ENCODE data around the gene MS4A2.
"Not testable (repeated sequence)": the region's sequence is repeated elsewhere in the genome, so short reads cannot be mapped to it uniquely, and the experiment has no call there.

The MS4A2 gene

DNA sequence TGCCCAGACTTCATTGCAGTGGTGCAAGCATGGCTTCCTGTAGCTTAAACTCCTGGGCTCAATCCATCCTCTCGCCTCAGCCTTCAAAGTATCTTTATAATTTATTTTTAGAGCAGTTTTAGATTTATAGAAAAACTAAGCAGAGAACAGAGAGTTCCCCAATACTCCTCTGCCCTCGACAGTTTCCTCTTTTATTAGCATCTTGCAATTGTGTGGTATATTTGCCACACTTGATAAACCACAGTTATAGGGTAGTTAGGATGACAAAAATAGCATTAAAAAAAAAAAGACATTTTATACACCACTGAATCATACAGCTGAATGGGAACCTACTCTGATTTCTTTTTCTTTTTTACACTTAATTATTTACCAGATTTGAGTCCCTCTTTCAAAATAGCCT is 31.2 kb downstream of the MS4A2 start:
- ATAC-seq (ENCODE audit: low read depth) = no peak
- Mint-ChIP-seq H3K36me3 (no peaks in the 10 kb centered on the region), H3K27ac (no peak overlapping the region), H3K27me3 (peaks cover 16% of the 10 kb centered on the region), H3K9me3 (peaks cover 3% of the 10 kb centered on the region), H3K4me3 (no peak overlapping the region), H3K4me1 (no peaks in the 10 kb centered on the region)
- no peak for DNase-seq (ENCODE audit: low spot score in 2 of 2)

- Mint-ChIP-seq H3K27me3 (peaks cover 15% of the 10 kb centered on the region), H3K4me3 (no peak overlapping the region), H3K4me1 (no peaks in the 10 kb centered on the region), H3K9me3 (peaks cover 3% of the 10 kb centered on the region), H3K27ac (no peak overlapping the region), H3K36me3 (no peaks in the 10 kb centered on the region)
- DNase-seq (ENCODE audit: low spot score in 2 of 2) (no peak), ATAC-seq (ENCODE audit: low read depth) (no peak)
Observed at GRCh38 chr11:60121264-60121663, 32.8 kb downstream of the MS4A2 start.

DNA sequence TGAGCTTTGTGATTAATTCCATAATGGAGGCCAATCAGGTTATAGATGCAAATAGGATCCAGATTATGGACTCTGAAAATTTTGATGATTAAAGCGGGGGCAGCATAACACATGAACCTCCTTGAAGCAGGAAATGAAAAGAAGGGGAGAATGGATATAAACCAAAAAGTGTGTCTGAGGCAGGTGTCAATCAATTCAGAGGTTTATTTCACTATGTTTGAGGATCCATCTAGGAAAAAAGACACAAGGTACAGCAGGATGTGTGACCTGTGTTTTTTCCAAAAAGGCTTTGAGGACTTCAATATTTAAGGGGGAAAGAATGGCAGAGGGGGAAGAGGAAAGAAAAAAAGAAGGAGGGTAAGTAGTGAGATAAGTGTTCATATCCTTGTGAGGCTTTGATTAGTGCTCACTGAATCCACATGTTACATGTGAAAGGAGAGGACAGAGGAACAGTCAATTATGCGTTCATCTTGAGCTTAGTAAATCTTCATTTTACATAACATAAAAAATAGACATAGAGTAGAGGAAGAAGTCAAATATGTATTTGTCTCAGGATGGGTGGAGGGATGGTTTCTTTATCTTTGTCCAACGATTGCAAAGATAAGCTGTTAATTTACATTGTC is 34.1 kb downstream of the MS4A2 start:
- no peak for DNase-seq (ENCODE audit: low spot score in 2 of 2)
- ATAC-seq (ENCODE audit: low read depth) = no peak
- peaks cover 3% of the 10 kb centered on the region for H3K9me3 Mint-ChIP-seq

GRCh38 chr11:60124802-60125432 is 36.5 kb downstream of the MS4A2 start:
- H3K9me3 Mint-ChIP-seq = peaks cover 3% of the 10 kb centered on the region
- H3K27me3 Mint-ChIP-seq = peaks cover 11% of the 10 kb centered on the region
- no peak overlapping the region for H3K27ac Mint-ChIP-seq
- no peaks in the 10 kb centered on the region for H3K4me1 Mint-ChIP-seq
- H3K36me3 Mint-ChIP-seq = no peaks in the 10 kb centered on the region
- H3K4me3 Mint-ChIP-seq = no peak overlapping the region
- DNase-seq (ENCODE audit: low spot score in 2 of 2) = no peak
- ATAC-seq (ENCODE audit: low read depth) = no peak

More for the DNA sequence above, 34.1 kb downstream of the MS4A2 start:
- Mint-ChIP-seq H3K36me3 (no peaks in the 10 kb centered on the region), H3K27me3 (peaks cover 11% of the 10 kb centered on the region), H3K4me1 (no peaks in the 10 kb centered on the region), H3K27ac (no peak overlapping the region), H3K4me3 (no peak overlapping the region)

GRCh38 chr11:60125956-60126585 is 37.6 kb downstream of the MS4A2 start:
- Mint-ChIP-seq H3K4me1 (no peaks in the 10 kb centered on the region), H3K4me3 (no peak overlapping the region), H3K36me3 (no peaks in the 10 kb centered on the region), H3K9me3 (no peaks in the 10 kb centered on the region), H3K27me3 (peaks cover 7% of the 10 kb centered on the region), H3K27ac (no peak overlapping the region)
- ATAC-seq (ENCODE audit: low read depth) (no peak), DNase-seq (ENCODE audit: low spot score in 2 of 2) (no peak)

- H3K9me3 Mint-ChIP-seq = no peaks in the 10 kb centered on the region
- no peaks in the 10 kb centered on the region for H3K4me1 Mint-ChIP-seq
- H3K27me3 Mint-ChIP-seq = peaks cover 8% of the 10 kb centered on the region
- no peaks in the 10 kb centered on the region for H3K36me3 Mint-ChIP-seq
- ATAC-seq (ENCODE audit: low read depth) = no peak
- DNase-seq (ENCODE audit: low spot score in 2 of 2) = no peak
- H3K4me3 Mint-ChIP-seq = no peak overlapping the region
- H3K27ac Mint-ChIP-seq = no peak overlapping the region
Observed at GRCh38 chr11:60127311-60127811, 38.9 kb downstream of the MS4A2 start.

DNA sequence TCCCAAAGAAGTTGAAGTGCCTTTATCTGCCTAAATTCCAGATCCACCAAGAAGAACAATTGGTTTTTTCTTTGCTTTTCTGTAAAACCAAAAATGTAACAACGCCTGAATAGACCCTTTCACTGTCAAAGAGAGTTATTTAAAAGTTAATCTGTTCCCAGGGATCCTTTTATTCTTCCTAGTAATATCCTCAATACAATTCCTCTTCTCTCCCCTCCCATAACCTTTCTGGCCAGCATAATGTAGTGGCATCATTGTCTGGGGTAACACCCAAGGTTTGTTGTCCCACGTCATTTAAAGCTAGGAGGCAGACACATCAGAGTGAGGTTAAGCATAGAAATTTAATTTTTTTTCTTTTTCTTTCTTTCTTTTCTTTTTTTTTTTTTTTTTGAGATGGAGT is 39.9 kb downstream of the MS4A2 start:
- Mint-ChIP-seq H3K27me3 (peaks cover 8% of the 10 kb centered on the region), H3K4me1 (no peaks in the 10 kb centered on the region), H3K9me3 (peaks cover 3% of the 10 kb centered on the region), H3K36me3 (peaks cover 3% of the 10 kb centered on the region), H3K4me3 (no peak overlapping the region), H3K27ac (no peak overlapping the region)
- ATAC-seq (ENCODE audit: low read depth) (no peak), DNase-seq (ENCODE audit: low spot score in 2 of 2) (no peak)

- not testable (repeated sequence) for ATAC-seq (ENCODE audit: low read depth); H3K27ac Mint-ChIP-seq; H3K36me3 Mint-ChIP-seq; DNase-seq (ENCODE audit: low spot score in 2 of 2); H3K4me1 Mint-ChIP-seq; H3K27me3 Mint-ChIP-seq; H3K9me3 Mint-ChIP-seq; H3K4me3 Mint-ChIP-seq
Observed at GRCh38 chr11:60128866-60129265, 40.4 kb downstream of the MS4A2 start.

- no peak overlapping the region for H3K4me3 Mint-ChIP-seq
- DNase-seq (ENCODE audit: low spot score in 2 of 2) (no peak), ATAC-seq (ENCODE audit: low read depth) (no peak)
- peaks cover 11% of the 10 kb centered on the region for H3K27me3 Mint-ChIP-seq
- peaks cover 6% of the 10 kb centered on the region for H3K36me3 Mint-ChIP-seq
- peaks cover 9% of the 10 kb centered on the region for H3K9me3 Mint-ChIP-seq
- H3K4me1 Mint-ChIP-seq = no peaks in the 10 kb centered on the region
- H3K27ac Mint-ChIP-seq = no peak overlapping the region
Observed at GRCh38 chr11:60129853-60130252, 41.4 kb downstream of the MS4A2 start.

- Mint-ChIP-seq H3K4me1 (no peaks in the 10 kb centered on the region), H3K27me3 (peaks cover 11% of the 10 kb centered on the region), H3K27ac (no peak overlapping the region), H3K4me3 (no peak overlapping the region), H3K9me3 (peaks cover 9% of the 10 kb centered on the region), H3K36me3 (peaks cover 6% of the 10 kb centered on the region)
- DNase-seq (ENCODE audit: low spot score in 2 of 2) (no peak), ATAC-seq (ENCODE audit: low read depth) (no peak)
Observed at GRCh38 chr11:60130496-60130895, 42.0 kb downstream of the MS4A2 start.

DNA sequence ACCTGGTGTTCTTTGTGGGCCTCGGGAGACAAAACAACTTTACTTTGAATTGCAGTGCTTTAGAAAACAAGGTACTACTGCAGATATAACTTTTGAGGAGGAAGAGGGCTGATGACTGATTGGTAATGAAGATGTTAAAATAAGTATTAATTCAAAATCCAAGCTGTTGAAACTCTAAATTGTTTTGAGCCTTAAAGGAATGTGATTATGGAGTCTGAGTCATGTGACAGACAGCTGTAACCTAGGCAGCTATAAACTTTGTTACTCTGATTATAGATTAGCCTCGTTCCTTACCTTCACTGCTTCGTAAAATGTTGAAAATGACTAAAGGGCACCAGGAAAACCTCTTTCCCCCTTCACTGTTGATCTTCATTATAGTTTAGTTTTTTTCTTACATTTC is 43.4 kb downstream of the MS4A2 start:
- ATAC-seq (ENCODE audit: low read depth) (no peak), DNase-seq (ENCODE audit: low spot score in 2 of 2) (no peak)
- H3K27ac Mint-ChIP-seq = no peak overlapping the region
- peaks cover 6% of the 10 kb centered on the region for H3K36me3 Mint-ChIP-seq
- peaks cover 11% of the 10 kb centered on the region for H3K27me3 Mint-ChIP-seq
- no peaks in the 10 kb centered on the region for H3K4me1 Mint-ChIP-seq
- no peak overlapping the region for H3K4me3 Mint-ChIP-seq
- peaks cover 11% of the 10 kb centered on the region for H3K9me3 Mint-ChIP-seq

GRCh38 chr11:60133917-60134316 is 45.5 kb downstream of the MS4A2 start:
- Mint-ChIP-seq H3K4me3 (no peak overlapping the region), H3K9me3 (peaks cover 13% of the 10 kb centered on the region), H3K27me3 (peaks cover 13% of the 10 kb centered on the region), H3K27ac (no peak overlapping the region), H3K36me3 (peaks cover 6% of the 10 kb centered on the region), H3K4me1 (no peaks in the 10 kb centered on the region)
- DNase-seq (ENCODE audit: low spot score in 2 of 2) (no peak), ATAC-seq (ENCODE audit: low read depth) (no peak)

GRCh38 chr11:60143768-60144167 is 55.3 kb downstream of the MS4A2 start:
- Mint-ChIP-seq H3K9me3 (no peaks in the 10 kb centered on the region), H3K36me3 (no peaks in the 10 kb centered on the region), H3K4me3 (no peak overlapping the region), H3K27ac (no peak overlapping the region), H3K4me1 (no peaks in the 10 kb centered on the region), H3K27me3 (peaks cover 2% of the 10 kb centered on the region)
- DNase-seq (ENCODE audit: low spot score in 2 of 2) (no peak), ATAC-seq (ENCODE audit: low read depth) (no peak)

DNA sequence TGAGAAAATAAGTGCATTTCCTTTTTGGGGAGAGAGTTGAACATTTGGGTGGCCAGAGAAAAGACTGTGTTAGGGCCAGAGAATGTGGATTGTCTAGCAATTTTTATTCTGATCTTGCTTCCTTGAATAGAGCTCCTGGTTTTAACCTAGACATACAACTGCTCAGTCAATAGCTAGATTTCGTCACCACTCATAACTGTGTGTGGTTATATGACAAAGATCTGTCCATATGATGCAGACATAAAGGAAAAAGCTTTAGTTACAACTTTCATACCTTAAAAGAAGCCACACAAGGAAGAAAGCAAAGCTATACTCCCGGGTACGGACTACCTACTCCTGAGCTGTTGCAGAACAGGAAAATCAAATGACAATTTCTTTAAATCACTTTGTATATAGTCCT is 57.2 kb downstream of the MS4A2 start:
- no peak for ATAC-seq (ENCODE audit: low read depth)
- Mint-ChIP-seq H3K36me3 (no peaks in the 10 kb centered on the region), H3K4me3 (no peak overlapping the region), H3K4me1 (no peaks in the 10 kb centered on the region), H3K27me3 (peaks cover 2% of the 10 kb centered on the region), H3K27ac (no peak overlapping the region), H3K9me3 (no peaks in the 10 kb centered on the region)
- no peak for DNase-seq (ENCODE audit: low spot score in 2 of 2)
